ENCODE data around the gene CNTNAP5. TPM values are rescaled to one million over a fixed set of nuclear protein-coding genes. Genes with fewer than 3 reads are reported as not detected.

Gene CNTNAP5
- total and polyA plus RNA-seq, 2 experiments from 2014 or later = 0.28 TPM; not detected in 1

GRCh38 chr2:124482044-124482443 is 457.0 kb downstream of the CNTNAP5 start:
- no peak for DNase-seq (ENCODE audit: low spot score)
- H3K4me3 ChIP-seq = no peak overlapping the region
- no peaks in the 10 kb centered on the region for H4K20me1 ChIP-seq (ENCODE audit: insufficient read depth, poor library complexity, severe bottlenecking)
- no peaks in the 10 kb centered on the region for H3K36me3 ChIP-seq (replicated peaks; ENCODE audit: insufficient read depth, low read depth)
- no peak overlapping the region for H3K27ac ChIP-seq
- H3K27me3 ChIP-seq = no peaks in the 10 kb centered on the region
- no peak overlapping the region for H2AFZ ChIP-seq
- no peaks in the 10 kb centered on the region for H3K9me3 ChIP-seq (ENCODE audit: low read depth)
- WGBS (ENCODE audit: low lambda C conversion rate, missing lambda C conversion rate) = 83% methylated on average over 8 of the region's 8 CpGs
- H3K79me2 ChIP-seq = no peaks in the 10 kb centered on the region
- no peaks in the 10 kb centered on the region for H3K4me1 ChIP-seq (ENCODE audit: insufficient read depth)
- no peaks in the 10 kb centered on the region for H3K9me2 ChIP-seq (replicated peaks; ENCODE audit: insufficient read depth)
- no peak overlapping the region for H3K4me2 ChIP-seq
- TF ChIP-seq EZH2 (IDR thresholded peaks at IDR 0.05; ENCODE audit: borderline replicate concordance) (no peak), CTCF (IDR thresholded peaks at IDR 0.05; ENCODE audit: poor library complexity) (no peak), EZH2phosphoT487 (IDR thresholded peaks at IDR 0.05; ENCODE audit: low read depth, severe bottlenecking, unreplicated experiment) (no peak)

GRCh38 chr2:124482551-124482950 is 457.5 kb downstream of the CNTNAP5 start:
- WGBS (ENCODE audit: low lambda C conversion rate, missing lambda C conversion rate) = 82% methylated on average over 6 of the region's 6 CpGs
- H3K79me2 ChIP-seq = no peaks in the 10 kb centered on the region
- no peak for DNase-seq (ENCODE audit: low spot score)
- no peaks in the 10 kb centered on the region for H3K27me3 ChIP-seq
- H3K4me3 ChIP-seq = no peak overlapping the region
- no peaks in the 10 kb centered on the region for H4K20me1 ChIP-seq (ENCODE audit: insufficient read depth, poor library complexity, severe bottlenecking)
- no peaks in the 10 kb centered on the region for H3K4me1 ChIP-seq (ENCODE audit: insufficient read depth)
- H3K36me3 ChIP-seq (replicated peaks; ENCODE audit: insufficient read depth, low read depth) = no peaks in the 10 kb centered on the region
- no peak overlapping the region for H3K4me2 ChIP-seq
- no peak overlapping the region for H3K27ac ChIP-seq
- no peaks in the 10 kb centered on the region for H3K9me2 ChIP-seq (replicated peaks; ENCODE audit: insufficient read depth)
- H2AFZ ChIP-seq = no peak overlapping the region
- TF ChIP-seq EZH2 (IDR thresholded peaks at IDR 0.05; ENCODE audit: borderline replicate concordance) = no peak
- TF ChIP-seq CTCF (IDR thresholded peaks at IDR 0.05; ENCODE audit: poor library complexity) = no peak
- TF ChIP-seq EZH2phosphoT487 (IDR thresholded peaks at IDR 0.05; ENCODE audit: low read depth, severe bottlenecking, unreplicated experiment) = no peak
- no peaks in the 10 kb centered on the region for H3K9me3 ChIP-seq (ENCODE audit: low read depth)

GRCh38 chr2:124485659-124486058 is 460.6 kb downstream of the CNTNAP5 start:
- no peaks in the 10 kb centered on the region for H3K36me3 ChIP-seq (replicated peaks; ENCODE audit: insufficient read depth, low read depth)
- no peaks in the 10 kb centered on the region for H3K9me2 ChIP-seq (replicated peaks; ENCODE audit: insufficient read depth)
- H3K27me3 ChIP-seq = no peaks in the 10 kb centered on the region
- H4K20me1 ChIP-seq (ENCODE audit: insufficient read depth, poor library complexity, severe bottlenecking) = no peaks in the 10 kb centered on the region
- no peaks in the 10 kb centered on the region for H3K9me3 ChIP-seq (ENCODE audit: low read depth)
- DNase-seq (ENCODE audit: low spot score) = no peak
- H3K4me3 ChIP-seq = no peak overlapping the region
- H3K27ac ChIP-seq = no peak overlapping the region
- WGBS (ENCODE audit: low lambda C conversion rate, missing lambda C conversion rate) = 94% methylated on average over 5 of the region's 5 CpGs
- no peak overlapping the region for H3K4me2 ChIP-seq
- H3K79me2 ChIP-seq = no peaks in the 10 kb centered on the region
- no peak for TF ChIP-seq EZH2phosphoT487 (IDR thresholded peaks at IDR 0.05; ENCODE audit: low read depth, severe bottlenecking, unreplicated experiment)
- TF ChIP-seq EZH2 (IDR thresholded peaks at IDR 0.05; ENCODE audit: borderline replicate concordance) = no peak
- no peak for TF ChIP-seq CTCF (IDR thresholded peaks at IDR 0.05; ENCODE audit: poor library complexity)
- no peaks in the 10 kb centered on the region for H3K4me1 ChIP-seq (ENCODE audit: insufficient read depth)
- H2AFZ ChIP-seq = no peak overlapping the region

GRCh38 chr2:124489686-124490085 is 464.6 kb downstream of the CNTNAP5 start:
- H3K79me2 ChIP-seq = no peaks in the 10 kb centered on the region
- no peaks in the 10 kb centered on the region for H3K27me3 ChIP-seq
- no peak overlapping the region for H3K4me3 ChIP-seq
- no peaks in the 10 kb centered on the region for H4K20me1 ChIP-seq (ENCODE audit: insufficient read depth, poor library complexity, severe bottlenecking)
- no peak for DNase-seq (ENCODE audit: low spot score)
- no peak overlapping the region for H3K4me2 ChIP-seq
- H3K27ac ChIP-seq = no peak overlapping the region
- H3K36me3 ChIP-seq (replicated peaks; ENCODE audit: insufficient read depth, low read depth) = no peaks in the 10 kb centered on the region
- no peaks in the 10 kb centered on the region for H3K9me2 ChIP-seq (replicated peaks; ENCODE audit: insufficient read depth)
- H3K9me3 ChIP-seq (ENCODE audit: low read depth) = no peaks in the 10 kb centered on the region
- H3K4me1 ChIP-seq (ENCODE audit: insufficient read depth) = no peaks in the 10 kb centered on the region
- TF ChIP-seq CTCF (IDR thresholded peaks at IDR 0.05; ENCODE audit: poor library complexity) = no peak
- no peak for TF ChIP-seq EZH2 (IDR thresholded peaks at IDR 0.05; ENCODE audit: borderline replicate concordance)
- TF ChIP-seq EZH2phosphoT487 (IDR thresholded peaks at IDR 0.05; ENCODE audit: low read depth, severe bottlenecking, unreplicated experiment) = no peak
- H2AFZ ChIP-seq = no peak overlapping the region
